A673 (cell line): ENCODE results near the gene TARM1. TPM values are rescaled to one million over a fixed set of nuclear protein-coding genes. Genes with fewer than 3 reads are reported as not detected.

Experiments used
- BruUV-seq: library from RNA; stranded (reverse); fragments of 400-500 nt; replicated peaks from 2 replicates; lab custom pipeline; 2021; lab: Mats Ljungman, UMichigan
- CTCF ChIA-PET: fragments of 300-600 bp; sonication (Branson Sonifier 250); formaldehyde crosslinking; loops from one replicate; lab custom pipeline; 2022; ENCODE audit warnings: antibody characterized with exemption; lab: Charles Lee
- POLR2A ChIA-PET: fragments of 300-600 bp; sonication (Branson Sonifier 250); formaldehyde crosslinking; loops from one replicate; lab custom pipeline; 2022; ENCODE audit warnings: antibody characterized with exemption; ENCODE audit not compliant: low non-redundant PET; lab: Charles Lee
- DNase-seq: peaks from one replicate; pipeline ENCODE4 v3.0.0-alpha.2; 2015; ENCODE audit warnings: low spot score
- H3K27ac ChIP-seq: fragments of 200-600 bp; sonication (generic); 2 replicates; pipeline ENCODE4 v1.5.1; 2016; ENCODE audit warnings: mixed run types, low read depth, mild to moderate bottlenecking, mixed read lengths, antibody characterized with exemption, low read length; ENCODE audit not compliant: poor library complexity, severe bottlenecking
- H3K27me3 ChIP-seq: fragments of 200-600 bp; sonication (generic); replicated peaks from 2 replicates; pipeline ENCODE4 v1.6.1; 2017; ENCODE audit warnings: mixed run types, low read depth, mild to moderate bottlenecking, mixed read lengths, antibody characterized with exemption, low read length; ENCODE audit not compliant: insufficient read depth, poor library complexity
- H3K36me3 ChIP-seq: fragments of 200-600 bp; sonication (generic); 2 replicates; pipeline ENCODE4 v1.6.1; 2016; ENCODE audit warnings: mixed run types, mild to moderate bottlenecking, mixed read lengths, antibody characterized with exemption, low read length; ENCODE audit not compliant: insufficient read depth, poor library complexity, severe bottlenecking
- H3K4me1 ChIP-seq: fragments of 200-600 bp; sonication (generic); 2 replicates; pipeline ENCODE4 v1.6.1; 2017; ENCODE audit warnings: mixed run types, mild to moderate bottlenecking, mixed read lengths, antibody characterized with exemption, low read length; ENCODE audit not compliant: insufficient read depth, poor library complexity, severe bottlenecking
- H3K4me3 ChIP-seq: fragments of 200-600 bp; sonication (generic); 2 replicates; pipeline ENCODE4 v1.5.1; 2016; ENCODE audit warnings: low read depth, mixed run types, mild to moderate bottlenecking, mixed read lengths, low read length; ENCODE audit not compliant: poor library complexity, severe bottlenecking
- H3K9me3 ChIP-seq: fragments of 200-600 bp; sonication (generic); 2 replicates; pipeline ENCODE4 v1.6.1; 2016; ENCODE audit warnings: mixed run types, low read depth, mild to moderate bottlenecking, mixed read lengths, antibody characterized with exemption, low read length; ENCODE audit not compliant: poor library complexity, severe bottlenecking
- EZH2 ChIP-seq: fragments of 200-600 bp; sonication (generic); IDR thresholded peaks from 2 replicates; pipeline ENCODE4 v1.6.1; 2017; ENCODE audit warnings: borderline replicate concordance, low read depth, mild to moderate bottlenecking, mixed read lengths, antibody characterized with exemption, low read length; ENCODE audit not compliant: poor library complexity, severe bottlenecking
- intact Hi-C: fragments of 100-400 bp; cut with micrococcal nuclease; formaldehyde crosslinking; loops from one replicate; pipeline ENCODE4 v1.10.0; 2022; ENCODE audit not compliant: unreplicated experiment
- total RNA-seq: library from RNA; stranded (reverse); gene quantifications from 2 replicates; pipeline ENCODE4 v1.2.3, GENCODE V29; 2021
- TF ChIP-seq, protein P1 (sequence below): fragments of 300-800, 200-600 bp; sonication (generic); conservative IDR thresholded peaks from 2 replicates; pipeline ENCODE4 v1.5.1; 2017; ENCODE audit warnings: low read depth, mild to moderate bottlenecking, antibody characterized with exemption, low read length, moderate library complexity, mixed read lengths

The TARM1 gene
- total RNA-seq, 1 experiment from 2014 or later: not detected

DNA sequence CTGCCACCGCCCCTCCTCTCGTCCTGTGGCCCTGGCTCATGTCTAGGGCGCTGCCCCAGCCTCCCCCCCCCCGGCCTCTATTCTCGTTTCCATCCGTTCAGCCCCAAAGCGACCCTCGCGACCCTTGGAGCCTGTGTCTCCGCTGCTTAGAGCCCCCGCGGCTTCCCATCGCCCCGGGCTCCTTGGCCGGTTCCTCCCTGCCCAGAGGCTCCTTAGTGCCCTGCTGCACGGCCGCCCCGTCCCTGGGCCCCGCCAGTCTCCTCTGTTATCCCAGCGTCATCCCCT lies 47.2 kb upstream of the TARM1 start:
- POLR2A ChIA-PET: no interaction called here
- TF ChIP-seq EZH2: no peak
- TF ChIP-seq, protein P1, sequence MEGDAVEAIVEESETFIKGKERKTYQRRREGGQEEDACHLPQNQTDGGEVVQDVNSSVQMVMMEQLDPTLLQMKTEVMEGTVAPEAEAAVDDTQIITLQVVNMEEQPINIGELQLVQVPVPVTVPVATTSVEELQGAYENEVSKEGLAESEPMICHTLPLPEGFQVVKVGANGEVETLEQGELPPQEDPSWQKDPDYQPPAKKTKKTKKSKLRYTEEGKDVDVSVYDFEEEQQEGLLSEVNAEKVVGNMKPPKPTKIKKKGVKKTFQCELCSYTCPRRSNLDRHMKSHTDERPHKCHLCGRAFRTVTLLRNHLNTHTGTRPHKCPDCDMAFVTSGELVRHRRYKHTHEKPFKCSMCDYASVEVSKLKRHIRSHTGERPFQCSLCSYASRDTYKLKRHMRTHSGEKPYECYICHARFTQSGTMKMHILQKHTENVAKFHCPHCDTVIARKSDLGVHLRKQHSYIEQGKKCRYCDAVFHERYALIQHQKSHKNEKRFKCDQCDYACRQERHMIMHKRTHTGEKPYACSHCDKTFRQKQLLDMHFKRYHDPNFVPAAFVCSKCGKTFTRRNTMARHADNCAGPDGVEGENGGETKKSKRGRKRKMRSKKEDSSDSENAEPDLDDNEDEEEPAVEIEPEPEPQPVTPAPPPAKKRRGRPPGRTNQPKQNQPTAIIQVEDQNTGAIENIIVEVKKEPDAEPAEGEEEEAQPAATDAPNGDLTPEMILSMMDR: no peak
- no peak for DNase-seq
- Histone ChIP-seq H3K36me3 (peaks cover 51% of the 10 kb centered on the region), H3K4me1 (no peaks in the 10 kb centered on the region), H3K27me3 (no peaks in the 10 kb centered on the region), H3K27ac (no peak overlapping the region), H3K9me3 (no peaks in the 10 kb centered on the region), H3K4me3 (no peak overlapping the region)
- intact Hi-C loops: no loop called here
- no TSS peak for BruUV-seq
- CTCF ChIA-PET: no interaction called here

DNA sequence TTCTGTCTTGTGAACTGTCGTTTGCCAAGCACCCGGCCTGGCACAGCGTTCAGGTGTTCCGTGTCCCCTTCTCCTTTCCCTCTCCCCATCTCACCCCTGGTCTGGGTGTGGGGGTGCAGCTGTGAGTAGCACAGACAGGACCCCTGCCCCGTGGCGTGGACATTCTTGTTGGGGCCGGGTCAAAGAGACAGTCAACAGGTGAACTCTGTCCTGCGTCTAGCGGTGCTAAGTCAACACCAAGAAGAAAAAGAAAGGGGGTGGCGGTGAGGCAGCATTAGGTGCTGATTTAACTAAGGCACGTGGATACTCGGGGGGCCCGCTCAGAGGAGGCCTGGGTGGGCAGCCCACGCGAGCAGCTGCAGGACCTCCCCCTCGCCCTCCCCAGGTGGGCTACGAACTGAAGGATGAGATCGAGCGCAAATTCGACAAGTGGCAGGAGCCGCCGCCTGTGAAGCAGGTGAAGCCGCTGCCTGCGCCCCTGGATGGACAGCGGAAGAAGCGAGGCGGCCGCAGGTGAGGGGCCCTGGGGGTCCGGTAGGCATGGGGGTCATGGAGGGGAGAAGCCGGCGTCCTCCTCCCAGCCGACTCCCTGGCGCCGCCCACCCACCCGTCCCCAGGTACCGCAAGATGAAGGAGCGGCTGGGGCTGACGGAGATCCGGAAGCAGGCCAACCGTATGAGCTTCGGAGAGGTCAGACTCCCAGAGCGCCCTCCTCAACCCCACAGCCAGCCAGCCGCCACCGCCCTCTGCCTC lies 46.7 kb upstream of the TARM1 start:
- no peaks in the 10 kb centered on the region for H3K27me3 ChIP-seq
- POLR2A ChIA-PET: no interaction called here
- no TSS peak for BruUV-seq
- H3K36me3 ChIP-seq: peaks cover 51% of the 10 kb centered on the region
- TF ChIP-seq, protein P1: no peak
- no peak for TF ChIP-seq EZH2
- H3K4me3 ChIP-seq: no peak overlapping the region
- H3K9me3 ChIP-seq: no peaks in the 10 kb centered on the region
- no peaks in the 10 kb centered on the region for H3K4me1 ChIP-seq
- CTCF ChIA-PET: no interaction called here
- no peak overlapping the region for H3K27ac ChIP-seq
- no peak for DNase-seq
- intact Hi-C loops: no loop called here

DNA sequence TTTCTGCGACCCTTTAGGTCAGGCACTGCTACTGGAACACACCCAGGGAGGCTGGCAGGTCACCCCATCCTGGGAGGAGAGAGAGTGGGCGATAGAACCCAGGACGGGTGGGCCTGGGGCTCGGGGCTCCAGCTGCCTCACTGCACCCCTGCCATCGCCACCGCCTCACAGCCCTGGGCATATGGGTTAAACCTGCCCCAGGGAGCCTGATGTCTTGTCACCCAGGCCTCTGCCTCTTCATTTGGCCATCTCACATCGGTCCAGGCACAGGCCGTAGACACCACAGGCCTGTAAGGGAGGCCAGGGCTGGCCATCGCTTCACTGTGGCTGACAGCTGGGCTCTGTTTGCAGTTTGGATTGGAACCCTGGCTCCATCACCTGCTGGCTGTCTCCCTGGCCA lies 44.5 kb upstream of the TARM1 start:
- H3K36me3 ChIP-seq: peaks cover 58% of the 10 kb centered on the region
- ChIA-PET POLR2A (no interaction called here), CTCF (no interaction called here)
- H3K27me3 ChIP-seq: no peaks in the 10 kb centered on the region
- no peak for TF ChIP-seq EZH2
- TF ChIP-seq, protein P1: no peak
- DNase-seq: no peak
- no peak overlapping the region for H3K27ac ChIP-seq
- H3K4me3 ChIP-seq: no peak overlapping the region
- no TSS peak for BruUV-seq
- intact Hi-C loops: no loop called here
- H3K4me1 ChIP-seq: no peaks in the 10 kb centered on the region
- no peaks in the 10 kb centered on the region for H3K9me3 ChIP-seq
